ENCODE measurements around the gene SLC37A2. TPM values are rescaled to one million over a fixed set of nuclear protein-coding genes. Genes with fewer than 3 reads are reported as not detected.

SLC37A2 gene
- total RNA-seq, 4 donors from 2014 or later, result 0.75 to 2.1 (median 1.5) TPM

- DNase-seq, result no peak
- no peak for ATAC-seq
- Histone ChIP-seq H3K36me3 (peaks cover 0 to 19% of the 10 kb centered on the region in 2 donors), H3K27me3 (no peaks in the 10 kb centered on the region), H3K27ac (no peak overlapping the region), H3K4me3 (no peak overlapping the region), H3K4me1 (peaks cover 0 to 6% of the 10 kb centered on the region in 2 donors), H3K9me3 (no peaks in the 10 kb centered on the region)
- in situ Hi-C loops (cut with MboI; ENCODE audit: low sequenced_read_pairs in 4 of 4) (no loop called here), intact Hi-C loops (cut with DNase I; ENCODE audit: low total_unique reads) (no loop called here)
- TF ChIP-seq CTCF (IDR thresholded peaks at IDR 0.05 in 4 of 5, conservative IDR thresholded peaks at IDR 0.05 in 1 of 5) (no peak), POLR2A (IDR thresholded peaks at IDR 0.05) (no peak)
Observed at GRCh38 chr11:125094731-125095130, 31.6 kb downstream of the SLC37A2 start.

GRCh38 chr11:125100136-125100535 lies 37.0 kb downstream of the SLC37A2 start:
- H3K4me3 ChIP-seq, result no peak overlapping the region
- ATAC-seq (no peak), DNase-seq (no peak)
- no peak for TF ChIP-seq POLR2A (IDR thresholded peaks at IDR 0.05)
- TF ChIP-seq CTCF (IDR thresholded peaks at IDR 0.05 in 4 of 5, conservative IDR thresholded peaks at IDR 0.05 in 1 of 5), result no peak
- peaks cover 0 to 36% of the 10 kb centered on the region in 2 donors for H3K36me3 ChIP-seq
- in situ Hi-C loops (cut with MboI; ENCODE audit: low sequenced_read_pairs in 4 of 4), result loop anchor here in 1 of 4 donors (25.0 kb wide), 2 partner anchors 462 to 787 kb away; partner anchors contain the start of genes EI24 and HYLS1
- H3K4me1 ChIP-seq, result no peaks in the 10 kb centered on the region
- H3K27me3 ChIP-seq, result no peaks in the 10 kb centered on the region
- no peaks in the 10 kb centered on the region for H3K9me3 ChIP-seq
- H3K27ac ChIP-seq, result no peak overlapping the region
- intact Hi-C loops (cut with DNase I; ENCODE audit: low total_unique reads), result no loop called here

GRCh38 chr11:125101596-125101995 lies 38.5 kb downstream of the SLC37A2 start:
- H3K27ac ChIP-seq, result no peak overlapping the region
- in situ Hi-C loops (cut with MboI; ENCODE audit: low sequenced_read_pairs in 4 of 4) (loop anchor here in 1 of 4 donors (25.0 kb wide), 2 partner anchors 461 to 786 kb away; partner anchors contain the start of genes EI24 and HYLS1), intact Hi-C loops (cut with DNase I; ENCODE audit: low total_unique reads) (no loop called here)
- ATAC-seq (no peak), DNase-seq (no peak)
- no peaks in the 10 kb centered on the region for H3K27me3 ChIP-seq
- no peak overlapping the region for H3K4me3 ChIP-seq
- peaks cover 0 to 29% of the 10 kb centered on the region in 2 donors for H3K36me3 ChIP-seq
- TF ChIP-seq CTCF (IDR thresholded peaks at IDR 0.05 in 4 of 5, conservative IDR thresholded peaks at IDR 0.05 in 1 of 5) (no peak), POLR2A (IDR thresholded peaks at IDR 0.05) (no peak)
- H3K9me3 ChIP-seq, result no peaks in the 10 kb centered on the region
- H3K4me1 ChIP-seq, result no peaks in the 10 kb centered on the region

GRCh38 chr11:125102025-125102424 lies 38.9 kb downstream of the SLC37A2 start:
- intact Hi-C loops (cut with DNase I; ENCODE audit: low total_unique reads), result no loop called here
- in situ Hi-C loops (cut with MboI; ENCODE audit: low sequenced_read_pairs in 4 of 4), result loop anchor here in 1 of 4 donors (25.0 kb wide), 2 partner anchors 460 to 785 kb away; partner anchors contain the start of genes EI24 and HYLS1
- Histone ChIP-seq H3K27ac (no peak overlapping the region), H3K9me3 (no peaks in the 10 kb centered on the region), H3K4me1 (no peaks in the 10 kb centered on the region), H3K4me3 (no peak overlapping the region), H3K27me3 (no peaks in the 10 kb centered on the region), H3K36me3 (peaks cover 0 to 25% of the 10 kb centered on the region in 2 donors)
- no peak for TF ChIP-seq POLR2A (IDR thresholded peaks at IDR 0.05)
- TF ChIP-seq CTCF (IDR thresholded peaks at IDR 0.05 in 4 of 5, conservative IDR thresholded peaks at IDR 0.05 in 1 of 5), result no peak
- ATAC-seq, result no peak
- no peak for DNase-seq

- DNase-seq (no peak), ATAC-seq (no peak)
- no peak overlapping the region for H3K4me3 ChIP-seq
- intact Hi-C loops (cut with DNase I; ENCODE audit: low total_unique reads) (no loop called here), in situ Hi-C loops (cut with MboI; ENCODE audit: low sequenced_read_pairs in 4 of 4) (loop anchor here in 1 of 4 donors (25.0 kb wide), 2 partner anchors 460 to 785 kb away; partner anchors contain the start of genes EI24 and HYLS1)
- H3K27me3 ChIP-seq, result no peaks in the 10 kb centered on the region
- H3K4me1 ChIP-seq, result no peaks in the 10 kb centered on the region
- H3K36me3 ChIP-seq, result peaks cover 0 to 20% of the 10 kb centered on the region in 2 donors
- no peak overlapping the region for H3K27ac ChIP-seq
- no peaks in the 10 kb centered on the region for H3K9me3 ChIP-seq
- TF ChIP-seq CTCF (IDR thresholded peaks at IDR 0.05 in 4 of 5, conservative IDR thresholded peaks at IDR 0.05 in 1 of 5) (no peak), POLR2A (IDR thresholded peaks at IDR 0.05) (no peak)
Observed at GRCh38 chr11:125102510-125102909, 39.4 kb downstream of the SLC37A2 start.

All from gastrocnemius medialis (tissue), 4 donors.